ENCODE data around the gene SBSN. TPM values are rescaled to one million over a fixed set of nuclear protein-coding genes. Genes with fewer than 3 reads are reported as not detected.

The SBSN gene
- total and polyA plus RNA-seq, 10 of the 15 experiments (the other 5 are each of a cell fraction or from before 2014, with no cell fraction given), result 0.09 TPM; not detected in 9

- no peak overlapping the region for H3K27ac ChIP-seq (ENCODE audit: control insufficient read depth, insufficient read depth)
- no peaks in the 10 kb centered on the region for H4K20me1 ChIP-seq (ENCODE audit: control insufficient read depth, insufficient read depth)
- H3K4me1 ChIP-seq (ENCODE audit: control insufficient read depth, insufficient read depth, low read length), result no peaks in the 10 kb centered on the region
- intact Hi-C loops (cut with micrococcal nuclease; ENCODE audit: unreplicated experiment) (no loop called here), in situ Hi-C loops (cut with MboI) (no loop called here)
- ChIA-PET RAD21 (ENCODE audit: unreplicated experiment) (no interaction called here), CTCF (no interaction called here), SMC1A (ENCODE audit: uncharacterized antibody, unreplicated experiment) (no interaction called here), POLR2A (no interaction called here)
- H2AFZ ChIP-seq (ENCODE audit: control insufficient read depth, low read depth, low read length), result no peak overlapping the region
- ATAC-seq (no peak), FAIRE-seq (no peak), DNase-seq (ENCODE audit: low read depth, low spot score) (no peak)
- TF ChIP-seq SREBF1 (IDR thresholded peaks at IDR 0.05; ENCODE audit: low read length) (no peak), EP300 (IDR thresholded peaks at IDR 0.05; ENCODE audit: borderline replicate concordance in 1 of 2, control insufficient read depth in 1 of 2, low read depth in 2 of 2, low read length in 2 of 2) (no peak), MTA3 (IDR thresholded peaks at IDR 0.05; ENCODE audit: borderline replicate concordance, low read length) (no peak), POLR2AphosphoS5 (IDR thresholded peaks at IDR 0.05; ENCODE audit: low read length) (no peak), KLF5 (IDR thresholded peaks at IDR 0.05; ENCODE audit: partially characterized antibody) (no peak), BMI1 (IDR thresholded peaks at IDR 0.05; ENCODE audit: borderline replicate concordance) (no peak), MEF2A (IDR thresholded peaks at IDR 0.05; ENCODE audit: insufficient read depth, low read depth, low read length) (no peak), FOXM1 (IDR thresholded peaks at IDR 0.05; ENCODE audit: low read depth, low read length) (no peak), HCFC1 (IDR thresholded peaks at IDR 0.05; ENCODE audit: low read length) (no peak), NFYA (IDR thresholded peaks at IDR 0.05; ENCODE audit: borderline replicate concordance, low read depth, low read length) (no peak), E2F4 (IDR thresholded peaks at IDR 0.05; ENCODE audit: low read depth, low read length) (no peak), IKZF2 (IDR thresholded peaks at IDR 0.05) (no peak), ZBTB33 (IDR thresholded peaks at IDR 0.05) (no peak), IKZF1 (conservative IDR thresholded peaks at IDR 0.05) (no peak), GATAD2B (conservative IDR thresholded peaks at IDR 0.05; ENCODE audit: low read depth) (no peak), TARDBP (IDR thresholded peaks at IDR 0.05; ENCODE audit: borderline replicate concordance) (no peak), SMAD1 (IDR thresholded peaks at IDR 0.05; ENCODE audit: low read depth, partially characterized antibody) (no peak), JUND (IDR thresholded peaks at IDR 0.05; ENCODE audit: low read depth, low read length) (no peak)
- TF ChIP-seq, protein P1, sequence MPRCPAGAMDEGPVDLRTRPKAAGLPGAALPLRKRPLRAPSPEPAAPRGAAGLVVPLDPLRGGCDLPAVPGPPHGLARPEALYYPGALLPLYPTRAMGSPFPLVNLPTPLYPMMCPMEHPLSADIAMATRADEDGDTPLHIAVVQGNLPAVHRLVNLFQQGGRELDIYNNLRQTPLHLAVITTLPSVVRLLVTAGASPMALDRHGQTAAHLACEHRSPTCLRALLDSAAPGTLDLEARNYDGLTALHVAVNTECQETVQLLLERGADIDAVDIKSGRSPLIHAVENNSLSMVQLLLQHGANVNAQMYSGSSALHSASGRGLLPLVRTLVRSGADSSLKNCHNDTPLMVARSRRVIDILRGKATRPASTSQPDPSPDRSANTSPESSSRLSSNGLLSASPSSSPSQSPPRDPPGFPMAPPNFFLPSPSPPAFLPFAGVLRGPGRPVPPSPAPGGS (IDR thresholded peaks at IDR 0.05; ENCODE audit: borderline replicate concordance, insufficient read depth, low read depth, low read length, poor library complexity, severe bottlenecking), result no peak
- no peak overlapping the region for H3K9ac ChIP-seq (ENCODE audit: control insufficient read depth, insufficient read depth, low read length)
- H3K9me3 ChIP-seq (replicated peaks; ENCODE audit: control insufficient read depth, insufficient read depth, low read length), result no peaks in the 10 kb centered on the region
- no peak overlapping the region for H3K4me2 ChIP-seq (ENCODE audit: control insufficient read depth, insufficient read depth)
- no TSS peak for BruUV-seq (replicated peaks)
- H3K79me2 ChIP-seq (ENCODE audit: control insufficient read depth, insufficient read depth, low read length), result no peaks in the 10 kb centered on the region
- 36% methylated on average over 11 of the region's 11 CpGs for WGBS (ENCODE audit: insufficient coverage, insufficient replicate concordance, low lambda C conversion rate, missing lambda C conversion rate)
- no peak overlapping the region for H3K4me3 ChIP-seq
- H3K36me3 ChIP-seq (ENCODE audit: control insufficient read depth in 2 of 2, insufficient read depth in 2 of 2, low read length in 1 of 2), result no peaks in the 10 kb centered on the region
- peaks cover 0 to 8% of the 10 kb centered on the region in 2 experiments; a peak in 3 of 4 replicates for H3K27me3 ChIP-seq (replicated peaks in 1 of 2; ENCODE audit: control insufficient read depth in 2 of 2, insufficient read depth in 2 of 2, low read length in 1 of 2)
These were observed 3.8 kb downstream of the SBSN start for GRCh38 chr19:35524181-35524837.

Measured in GM12878 (cell line).